ENCODE data around the gene KCTD18.

- no peak for TF ChIP-seq RAD21 (IDR thresholded peaks at IDR 0.05)
- no peak for TF ChIP-seq CTCF (IDR thresholded peaks at IDR 0.05; ENCODE audit: low read depth, low read length, missing input control)
- no peak for TF ChIP-seq ZBTB33 (IDR thresholded peaks at IDR 0.05)
- TF ChIP-seq ATF3 (IDR thresholded peaks at IDR 0.05), result no peak
- TF ChIP-seq MAX (IDR thresholded peaks at IDR 0.05), result no peak
- TF ChIP-seq JUND (IDR thresholded peaks at IDR 0.05), result no peak
- TF ChIP-seq YY1 (IDR thresholded peaks at IDR 0.05), result no peak
- TF ChIP-seq TAF1 (conservative IDR thresholded peaks at IDR 0.05), result no peak
- no peak for TF ChIP-seq SP1 (IDR thresholded peaks at IDR 0.05)
- TF ChIP-seq RXRA (IDR thresholded peaks at IDR 0.05), result no peak
- TF ChIP-seq EGR1 (IDR thresholded peaks at IDR 0.05; ENCODE audit: low read depth in 2 of 2), result no peak
- no peak for TF ChIP-seq GABPA (IDR thresholded peaks at IDR 0.05 in 1 of 2, conservative IDR thresholded peaks at IDR 0.05 in 1 of 2)
- no peak for TF ChIP-seq REST (IDR thresholded peaks at IDR 0.05)
Measured at GRCh38 chr2:200515155-200515554, 5.3 kb upstream of the KCTD18 start.
